HK-2 (cell line): ENCODE measurements around the gene GADD45A.

Experiments
- DNase-seq: peaks from one replicate; pipeline ENCODE4 v3.0.0-alpha.2; 2018; ENCODE audit not compliant: unreplicated experiment

The GADD45A gene

DNA sequence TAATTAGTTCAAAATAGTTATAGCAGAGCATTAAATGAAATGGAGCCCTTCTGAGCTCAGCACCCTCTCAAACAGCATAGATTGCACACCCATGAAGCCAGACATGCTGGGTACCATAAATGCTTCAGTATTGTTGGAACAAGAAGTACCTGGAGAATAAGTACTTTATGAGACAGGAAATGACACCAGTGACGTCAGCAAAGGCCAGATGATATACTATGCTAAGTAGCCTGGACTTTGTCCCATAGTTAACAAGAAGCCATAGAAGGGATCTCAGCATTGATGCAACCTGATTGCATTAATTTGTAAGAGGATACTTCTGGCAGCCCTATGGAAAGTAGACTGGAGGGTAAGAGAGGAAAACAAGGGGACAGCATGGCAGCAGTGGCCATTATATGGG lies 16.3 kb upstream of the GADD45A start:
- no peak for DNase-seq

DNA sequence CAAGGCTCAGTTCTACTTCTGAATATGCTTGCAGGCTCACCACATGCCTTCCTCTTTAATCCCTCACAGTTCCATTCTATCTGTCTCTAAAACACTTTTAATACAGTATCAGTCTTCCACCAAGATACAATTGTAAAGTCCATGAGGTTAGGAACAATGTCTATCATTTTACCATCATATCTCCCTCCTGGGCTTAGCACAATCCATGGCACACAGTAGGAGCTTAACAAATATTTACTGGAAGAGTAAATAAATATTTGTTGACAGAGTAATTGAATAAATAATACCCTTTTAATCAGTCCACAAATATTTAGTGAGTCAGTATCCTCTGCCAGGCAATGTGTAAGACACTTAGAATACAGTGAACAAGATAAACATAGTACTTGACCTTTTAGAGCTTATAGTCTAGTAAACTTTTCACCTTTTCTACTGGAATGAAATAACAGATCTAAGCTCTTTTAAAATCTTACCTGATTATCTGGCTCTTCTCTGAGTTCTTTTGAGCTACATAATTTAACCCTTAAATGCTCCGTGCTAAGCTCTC lies 12.7 kb upstream of the GADD45A start:
- no peak for DNase-seq

DNA sequence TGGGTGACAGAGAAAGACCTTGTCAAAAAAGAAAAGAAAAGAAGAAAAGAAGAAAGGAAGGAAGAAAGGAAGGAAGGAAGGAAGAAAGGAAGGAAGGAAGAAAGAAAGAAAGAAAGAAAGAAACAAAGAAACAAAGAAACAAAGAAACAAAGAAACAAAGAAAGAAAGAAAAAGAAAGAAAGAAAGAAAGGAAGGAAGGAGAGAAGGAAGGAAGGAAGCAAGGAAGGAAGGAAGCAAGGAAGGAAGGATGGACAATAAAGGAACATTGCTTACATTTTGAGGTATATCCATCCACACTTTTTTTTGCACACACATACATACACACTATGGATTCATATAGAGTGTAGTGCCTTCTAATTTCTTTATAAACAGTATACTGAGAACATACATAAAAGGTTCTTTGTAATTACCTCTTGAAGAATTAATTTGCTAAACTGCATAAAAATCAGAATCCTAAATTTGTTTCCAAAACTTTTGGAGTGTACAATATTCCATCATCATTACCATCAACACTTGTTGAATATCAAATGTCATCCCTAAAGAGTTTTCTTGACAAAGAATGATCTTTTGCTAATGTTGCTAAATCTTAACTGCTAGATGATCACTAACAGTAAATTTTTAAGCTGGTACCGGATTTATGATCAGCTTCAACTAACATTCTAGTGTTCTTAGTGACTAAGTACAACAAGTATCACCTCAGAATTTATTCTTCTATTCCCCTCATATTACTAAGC lies 11.4 kb upstream of the GADD45A start:
- no peak for DNase-seq

DNA sequence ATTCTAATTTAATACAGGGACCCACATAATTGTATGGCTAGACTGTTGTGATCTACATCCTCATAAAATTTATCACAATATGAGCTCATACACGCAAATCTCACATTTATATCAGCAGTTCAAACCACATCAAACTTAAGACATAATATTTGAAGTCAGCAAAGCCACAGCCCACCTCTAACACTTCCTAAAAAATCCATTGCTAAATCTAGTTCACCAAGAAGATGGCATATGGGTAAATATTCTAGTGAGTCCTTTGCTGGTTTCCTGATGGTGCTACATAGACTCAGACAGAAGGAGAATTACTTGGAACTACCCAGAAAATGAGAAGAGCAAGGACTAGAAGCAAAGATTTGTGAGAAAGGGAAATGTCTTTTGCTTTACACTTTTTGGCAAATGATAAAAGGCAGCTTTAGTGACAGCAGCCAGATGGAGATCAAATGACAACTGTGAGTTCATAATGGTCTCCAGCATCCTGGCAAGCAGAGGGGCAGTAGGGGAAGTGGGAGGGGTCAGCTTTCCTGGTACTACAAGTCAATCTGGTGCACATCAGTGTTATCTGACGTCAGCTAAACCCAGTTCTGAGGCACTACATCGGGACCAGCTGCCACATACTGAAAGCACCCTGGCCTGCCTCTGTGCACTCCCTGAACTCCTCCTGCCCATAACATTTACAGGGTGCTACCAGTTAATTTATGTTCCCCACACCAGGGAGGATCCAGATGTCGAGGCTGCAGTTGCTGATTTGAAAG lies 10.6 kb upstream of the GADD45A start:
- no peak for DNase-seq

GRCh38 chr1:67675800-67676199 lies 9.2 kb upstream of the GADD45A start:
- DNase-seq, result no peak

DNA sequence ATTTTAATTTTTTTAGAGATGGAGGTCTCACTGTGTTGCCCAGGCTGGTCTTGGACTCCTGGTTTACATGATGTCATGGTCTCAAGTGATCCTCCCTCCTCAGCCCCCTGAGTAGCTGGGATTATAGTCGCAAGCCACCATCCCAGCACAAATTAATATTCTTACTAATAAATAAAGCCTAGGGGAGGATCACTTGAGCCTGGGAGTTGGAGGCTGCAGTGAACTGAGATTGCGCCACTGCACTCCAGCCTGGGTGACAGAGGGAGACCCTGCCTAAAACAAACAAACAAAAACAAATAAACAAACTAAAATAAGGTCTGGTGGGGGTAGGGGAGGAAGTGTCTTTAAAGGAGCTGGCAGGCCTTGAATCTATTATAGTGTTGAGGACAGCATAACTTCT lies 8.7 kb upstream of the GADD45A start:
- DNase-seq, result no peak

- no peak for DNase-seq
These were observed 8.1 kb upstream of the GADD45A start for GRCh38 chr1:67676946-67677345.

- DNase-seq, result no peak
These were observed 7.6 kb upstream of the GADD45A start for GRCh38 chr1:67677408-67677807.

GRCh38 chr1:67677930-67678329 lies 7.1 kb upstream of the GADD45A start:
- no peak for DNase-seq

GRCh38 chr1:67679691-67680090 lies 5.3 kb upstream of the GADD45A start:
- no peak for DNase-seq

DNA sequence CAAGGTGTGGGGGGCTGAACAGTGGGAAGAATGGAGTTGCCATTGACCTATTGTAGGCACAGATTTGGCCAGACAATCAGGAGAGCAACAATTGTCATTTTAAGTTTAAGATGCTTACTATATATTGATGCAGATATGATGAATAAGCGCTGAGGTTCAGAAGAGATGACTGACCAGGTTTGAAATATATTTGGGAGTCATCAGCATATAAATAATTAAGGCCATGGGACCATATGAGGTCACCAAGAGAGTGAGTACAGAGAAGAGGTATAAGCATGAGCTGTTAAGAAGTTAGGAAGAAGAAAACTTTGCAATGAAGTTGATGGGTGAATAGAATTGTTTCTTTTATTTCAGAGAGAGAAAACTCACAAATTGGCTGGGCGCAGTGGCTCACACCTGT lies 4.5 kb upstream of the GADD45A start:
- no peak for DNase-seq

- no peak for DNase-seq
These were observed 2.3 kb upstream of the GADD45A start for GRCh38 chr1:67682659-67683197.

DNA sequence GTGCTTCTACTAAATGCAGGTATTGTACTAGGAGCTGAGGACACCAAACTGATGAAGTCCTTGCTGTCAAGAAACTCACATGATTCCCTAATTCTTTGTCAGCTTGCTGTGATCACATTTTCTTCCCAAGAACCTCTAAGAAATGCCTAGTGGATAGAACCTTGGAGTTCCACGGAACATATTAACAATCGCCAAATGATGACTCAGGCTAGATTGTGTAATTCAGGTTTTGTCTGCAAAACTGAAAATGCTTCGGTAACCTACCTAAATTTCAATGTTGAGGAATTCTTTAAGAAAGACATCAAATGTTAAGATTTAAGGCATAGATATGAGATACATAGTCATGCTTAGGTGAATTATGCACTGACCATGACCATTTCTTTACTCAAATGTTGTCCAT lies 1.7 kb upstream of the GADD45A start:
- no peak for DNase-seq

DNA sequence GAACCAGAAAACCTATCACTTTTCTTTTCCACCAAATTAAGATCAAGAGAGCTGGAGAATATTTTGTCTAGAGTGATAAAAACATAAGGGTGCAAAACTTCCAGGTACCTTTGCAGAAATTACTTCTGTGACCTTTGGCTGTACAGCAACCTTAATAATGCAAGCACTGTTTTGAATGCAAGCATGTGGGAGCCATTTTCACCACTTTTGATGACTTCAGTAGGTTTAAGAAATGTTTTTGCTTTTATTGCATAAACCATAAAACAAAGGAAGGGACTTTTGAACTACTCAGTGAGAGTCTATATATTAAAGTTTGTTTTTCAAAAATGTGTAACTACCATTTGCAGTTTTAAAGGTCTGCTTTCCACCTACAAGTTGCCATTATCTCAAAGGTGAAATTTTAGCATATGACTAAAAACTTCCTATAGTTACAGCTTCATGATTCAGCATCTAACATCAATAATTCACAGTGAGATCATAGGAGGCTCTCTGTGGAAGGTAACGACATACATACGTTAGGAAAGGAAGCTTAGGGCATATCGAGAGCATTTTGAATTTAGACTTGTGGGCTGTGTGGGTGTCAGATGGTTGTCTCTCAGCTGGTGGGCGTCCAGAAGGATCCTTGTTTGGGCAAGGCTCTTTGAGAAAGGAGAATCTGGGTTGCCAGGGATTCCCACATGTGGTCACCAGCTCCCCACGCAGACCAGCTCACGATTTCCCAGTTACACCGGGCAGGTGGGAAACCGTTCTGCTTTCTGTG lies 1.1 kb upstream of the GADD45A start:
- DNase-seq, result peak; percentile 46

DNA sequence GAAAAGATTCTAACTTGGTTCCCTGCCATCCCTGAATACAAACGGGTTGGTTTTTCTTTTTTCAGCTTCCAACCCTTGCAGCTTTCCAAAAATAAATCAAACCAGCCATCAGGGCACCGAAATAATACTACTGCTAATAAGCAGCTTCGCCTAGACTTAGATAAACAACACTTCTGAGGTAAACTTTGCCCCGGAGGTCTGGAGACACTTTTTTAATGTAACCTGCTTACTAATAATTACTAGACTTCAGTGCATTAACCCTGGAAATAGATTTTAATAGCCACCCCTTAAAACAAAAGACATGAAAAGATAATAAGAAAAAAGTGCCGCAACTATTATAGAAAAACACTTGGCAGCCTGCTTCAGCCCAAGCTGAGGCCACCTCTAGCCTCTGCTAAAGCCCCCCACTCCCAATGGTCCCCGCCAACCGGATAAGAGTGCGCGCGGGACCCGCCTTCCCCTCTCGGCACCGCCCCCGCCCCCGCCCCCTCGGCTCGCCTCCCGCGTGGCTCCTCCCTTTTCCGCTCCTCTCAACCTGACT lies 405 bp upstream of the GADD45A start:
- DNase-seq, result no peak

DNA sequence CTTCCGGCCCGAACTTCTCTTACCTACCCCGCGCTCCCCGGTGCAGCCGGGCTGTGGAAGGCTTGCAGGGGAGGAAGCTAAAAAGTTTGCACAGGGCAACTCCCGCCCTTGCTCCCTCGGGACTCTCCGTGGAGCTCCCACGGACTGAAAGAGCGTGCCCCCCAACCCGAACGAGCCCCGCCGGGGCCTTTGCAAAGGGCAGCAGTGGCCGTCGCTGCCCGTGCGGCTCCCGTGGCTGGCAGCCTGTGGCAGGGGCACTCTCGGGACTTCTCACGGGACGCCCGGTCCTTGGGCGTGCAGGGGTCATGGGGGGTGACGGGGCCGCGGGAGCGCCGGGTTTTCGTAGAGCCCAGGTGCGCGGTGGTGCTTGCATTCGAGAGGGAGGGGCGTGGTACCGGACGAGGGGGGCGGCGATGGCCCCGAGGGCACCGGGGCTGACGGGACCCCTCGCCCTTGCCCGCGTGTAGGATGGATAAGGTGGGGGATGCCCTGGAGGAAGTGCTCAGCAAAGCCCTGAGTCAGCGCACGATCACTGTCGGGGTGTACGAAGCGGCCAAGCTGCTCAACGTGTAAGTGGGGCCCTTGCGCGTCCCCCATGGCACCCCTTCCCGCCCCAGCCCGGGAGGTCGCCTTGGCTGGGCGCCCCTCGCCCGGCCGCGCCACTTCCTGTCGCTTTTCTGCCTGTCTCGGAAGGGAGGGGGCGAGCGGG lies 711 bp downstream of the GADD45A start:
- peak; percentile 47 for DNase-seq

GRCh38 chr1:67686267-67687197 lies 1.5 kb downstream of the GADD45A start:
- peak; percentile 78 for DNase-seq

GRCh38 chr1:67687198-67687545 lies 2.2 kb downstream of the GADD45A start:
- no peak for DNase-seq

DNA sequence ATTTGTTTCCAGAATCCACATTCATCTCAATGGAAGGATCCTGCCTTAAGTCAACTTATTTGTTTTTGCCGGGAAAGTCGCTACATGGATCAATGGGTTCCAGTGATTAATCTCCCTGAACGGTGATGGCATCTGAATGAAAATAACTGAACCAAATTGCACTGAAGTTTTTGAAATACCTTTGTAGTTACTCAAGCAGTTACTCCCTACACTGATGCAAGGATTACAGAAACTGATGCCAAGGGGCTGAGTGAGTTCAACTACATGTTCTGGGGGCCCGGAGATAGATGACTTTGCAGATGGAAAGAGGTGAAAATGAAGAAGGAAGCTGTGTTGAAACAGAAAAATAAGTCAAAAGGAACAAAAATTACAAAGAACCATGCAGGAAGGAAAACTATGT lies 2.6 kb downstream of the GADD45A start:
- DNase-seq, result peak; percentile 35

DNA sequence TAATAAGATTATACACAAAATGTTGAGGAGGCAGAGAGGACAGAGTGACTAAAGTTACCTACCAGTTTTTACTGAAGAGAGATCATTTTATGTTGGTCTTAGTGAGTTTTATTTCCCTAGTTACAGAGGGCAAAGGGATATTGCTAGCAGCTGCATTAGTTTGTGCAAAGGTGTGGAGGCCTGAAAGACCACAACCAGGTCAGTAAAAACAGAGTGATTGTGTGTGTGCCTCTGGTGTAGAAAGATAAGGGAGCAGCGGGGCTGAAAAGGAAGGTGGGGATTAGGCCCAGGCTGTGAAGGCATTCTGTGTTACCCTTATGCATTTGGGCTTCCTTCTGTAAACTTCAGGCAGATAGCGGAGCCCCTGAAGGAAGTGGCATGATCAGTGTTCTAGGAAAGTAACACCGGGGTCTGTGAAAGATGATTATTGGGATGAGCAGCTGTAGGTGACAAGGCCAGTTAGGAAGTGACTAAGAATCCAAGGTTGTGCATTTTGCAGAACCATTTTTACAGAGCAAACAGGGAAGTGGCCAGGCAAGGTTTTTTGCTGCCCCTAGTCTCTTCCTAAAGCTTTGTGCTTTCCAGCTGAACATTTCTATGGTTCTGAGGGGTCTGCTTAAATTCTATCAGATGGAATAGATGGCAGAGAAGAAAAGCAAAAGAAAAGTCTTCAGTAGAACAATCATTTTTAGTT lies 3.7 kb downstream of the GADD45A start:
- DNase-seq, result no peak
